ENCODE results near the gene CAPS2. TPM values are rescaled to one million over a fixed set of nuclear protein-coding genes. Genes with fewer than 3 reads are reported as not detected.
A peak's percentile ranks its signal among the peaks of the same experiment; 100 is the strongest.

The CAPS2 gene
- total and polyA plus RNA-seq, 9 donors = 1.3 to 4.0 (median 1.9) TPM

DNA sequence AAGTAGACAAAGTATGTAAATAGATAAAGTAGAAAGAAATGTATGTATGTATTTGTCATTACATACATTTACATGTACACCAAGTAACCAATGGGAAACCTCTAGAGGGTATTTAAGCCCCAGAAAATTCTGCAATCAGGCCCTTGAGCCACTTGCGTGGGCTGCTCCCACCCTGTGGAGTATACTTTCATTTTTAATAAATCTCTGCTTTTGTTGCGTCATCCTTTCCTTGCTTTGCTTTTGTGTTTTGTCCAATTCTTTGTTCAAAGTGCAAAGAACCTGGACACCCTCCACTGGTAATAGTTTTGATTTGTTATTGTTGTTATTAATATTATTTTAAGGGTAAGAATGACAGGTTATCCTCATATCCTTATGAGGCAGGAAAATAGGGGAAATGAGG lies 21.8 kb downstream of the CAPS2 start:
- WGBS (ENCODE audit: insufficient coverage) = no CpG with 5 or more reads among the region's 2 CpGs
- H3K36me3 ChIP-seq (ENCODE audit: control insufficient read depth, insufficient read depth, low read length) = no peaks in the 10 kb centered on the region
- no peak overlapping the region for H3K27ac ChIP-seq (ENCODE audit: low read length)
- H3K4me1 ChIP-seq (ENCODE audit: control insufficient read depth, insufficient read depth, low read length) = no peaks in the 10 kb centered on the region
- H3K4me3 ChIP-seq (ENCODE audit: low read length) = no peak overlapping the region
- DNase-seq = no peak
- no peaks in the 10 kb centered on the region for H3K9me3 ChIP-seq (replicated peaks; ENCODE audit: control insufficient read depth, low read depth, low read length)
- H3K27me3 ChIP-seq (ENCODE audit: control insufficient read depth, insufficient read depth, low read length) = no peaks in the 10 kb centered on the region

- no peak overlapping the region for H3K4me3 ChIP-seq (ENCODE audit: low read length)
- H3K27ac ChIP-seq (ENCODE audit: low read length) = no peak overlapping the region
- H3K9me3 ChIP-seq (replicated peaks; ENCODE audit: control insufficient read depth, low read depth, low read length) = no peaks in the 10 kb centered on the region
- no peaks in the 10 kb centered on the region for H3K36me3 ChIP-seq (ENCODE audit: control insufficient read depth, insufficient read depth, low read length)
- no peaks in the 10 kb centered on the region for H3K4me1 ChIP-seq (ENCODE audit: control insufficient read depth, insufficient read depth, low read length)
- H3K27me3 ChIP-seq (ENCODE audit: control insufficient read depth, insufficient read depth, low read length) = no peaks in the 10 kb centered on the region
- 95% methylated on average over 56 of the region's 56 CpGs for WGBS (ENCODE audit: insufficient coverage)
- DNase-seq = no peak
Measured at GRCh38 chr12:75305412-75306332, 24.5 kb downstream of the CAPS2 start.

DNA sequence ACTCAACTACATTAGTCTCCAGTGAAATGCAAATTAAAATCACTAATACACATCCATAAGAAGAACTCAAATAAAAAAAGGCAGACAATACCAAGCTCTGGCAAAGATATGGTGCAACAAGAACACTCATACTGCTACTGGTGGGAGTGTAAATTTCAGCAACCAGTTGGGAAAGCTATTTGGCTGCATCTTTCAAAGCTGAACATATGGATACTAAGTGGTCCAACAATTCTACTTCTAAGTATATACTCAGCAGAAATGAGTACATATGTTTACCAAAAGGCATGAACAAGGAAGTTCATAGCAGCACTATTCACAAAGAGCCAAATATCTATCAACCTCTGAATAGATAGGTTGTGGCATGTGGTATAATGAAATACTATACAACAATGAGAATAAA lies 27.3 kb downstream of the CAPS2 start:
- H3K27me3 ChIP-seq (ENCODE audit: control insufficient read depth, insufficient read depth, low read length) = no peaks in the 10 kb centered on the region
- no peak for DNase-seq
- no peak overlapping the region for H3K27ac ChIP-seq (ENCODE audit: low read length)
- no peaks in the 10 kb centered on the region for H3K4me1 ChIP-seq (ENCODE audit: control insufficient read depth, insufficient read depth, low read length)
- no peaks in the 10 kb centered on the region for H3K9me3 ChIP-seq (replicated peaks; ENCODE audit: control insufficient read depth, low read depth, low read length)
- H3K4me3 ChIP-seq (ENCODE audit: low read length) = no peak overlapping the region
- no peaks in the 10 kb centered on the region for H3K36me3 ChIP-seq (ENCODE audit: control insufficient read depth, insufficient read depth, low read length)

DNA sequence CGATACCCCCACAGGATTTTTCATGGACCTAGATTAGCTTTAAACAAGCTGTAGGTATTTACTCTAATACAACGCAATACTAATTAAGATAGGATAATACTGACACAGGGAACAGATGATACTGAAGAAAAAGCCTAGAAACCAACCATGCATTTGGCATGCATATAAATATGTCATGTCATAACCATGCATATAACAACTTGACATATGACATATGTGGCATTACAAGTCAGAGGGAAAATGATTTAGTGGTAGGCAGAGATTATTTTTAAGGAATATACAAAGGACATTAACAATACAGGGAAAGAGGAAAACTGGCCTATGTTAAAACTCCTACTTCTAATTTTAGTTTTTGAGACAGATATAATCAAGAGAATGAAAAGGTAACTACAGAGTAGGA lies 27.9 kb downstream of the CAPS2 start:
- Histone ChIP-seq H3K4me1 (ENCODE audit: control insufficient read depth, insufficient read depth, low read length) (no peaks in the 10 kb centered on the region), H3K27ac (ENCODE audit: low read length) (no peak overlapping the region), H3K36me3 (ENCODE audit: control insufficient read depth, insufficient read depth, low read length) (no peaks in the 10 kb centered on the region), H3K4me3 (ENCODE audit: low read length) (no peak overlapping the region), H3K9me3 (replicated peaks; ENCODE audit: control insufficient read depth, low read depth, low read length) (no peaks in the 10 kb centered on the region), H3K27me3 (ENCODE audit: control insufficient read depth, insufficient read depth, low read length) (no peaks in the 10 kb centered on the region)
- WGBS (ENCODE audit: insufficient coverage) = no CpG with 5 or more reads among the region's 2 CpGs
- no peak for DNase-seq

GRCh38 chr12:75294797-75295196 lies 35.3 kb downstream of the CAPS2 start:
- Histone ChIP-seq H3K4me1 (ENCODE audit: control insufficient read depth, insufficient read depth, low read length) (no peaks in the 10 kb centered on the region), H3K4me3 (ENCODE audit: low read length) (no peak overlapping the region), H3K27ac (ENCODE audit: low read length) (no peak overlapping the region), H3K27me3 (ENCODE audit: control insufficient read depth, insufficient read depth, low read length) (no peaks in the 10 kb centered on the region), H3K36me3 (ENCODE audit: control insufficient read depth, insufficient read depth, low read length) (no peaks in the 10 kb centered on the region), H3K9me3 (replicated peaks; ENCODE audit: control insufficient read depth, low read depth, low read length) (no peaks in the 10 kb centered on the region)
- WGBS (ENCODE audit: insufficient coverage) = no CpG with 5 or more reads among the region's 3 CpGs
- DNase-seq = no peak

DNA sequence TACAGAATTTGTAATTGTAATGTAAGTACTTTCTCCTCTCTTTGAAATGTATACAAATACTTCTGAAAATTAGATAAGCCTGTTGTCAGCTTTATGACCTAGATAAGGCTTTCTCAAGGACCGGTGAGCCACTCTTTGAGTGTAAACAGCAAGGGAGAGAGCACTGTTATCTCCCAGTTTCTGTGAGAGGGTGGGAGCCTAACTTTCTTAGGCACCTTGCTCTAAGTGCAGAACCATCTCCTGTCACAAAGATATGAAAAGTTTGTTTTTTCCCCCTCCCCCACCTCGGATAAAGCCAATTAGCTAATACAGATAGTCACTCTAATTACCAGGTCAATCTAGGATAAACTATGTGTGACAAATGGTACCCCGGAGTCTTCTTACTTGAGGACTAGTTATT lies 35.8 kb downstream of the CAPS2 start:
- Histone ChIP-seq H3K27ac (ENCODE audit: low read length) (no peak overlapping the region), H3K4me3 (ENCODE audit: low read length) (no peak overlapping the region), H3K27me3 (ENCODE audit: control insufficient read depth, insufficient read depth, low read length) (no peaks in the 10 kb centered on the region), H3K9me3 (replicated peaks; ENCODE audit: control insufficient read depth, low read depth, low read length) (no peaks in the 10 kb centered on the region), H3K36me3 (ENCODE audit: control insufficient read depth, insufficient read depth, low read length) (no peaks in the 10 kb centered on the region), H3K4me1 (ENCODE audit: control insufficient read depth, insufficient read depth, low read length) (no peaks in the 10 kb centered on the region)
- 0% methylated on average over 1 of the region's 3 CpGs for WGBS (ENCODE audit: insufficient coverage)
- DNase-seq = no peak

DNA sequence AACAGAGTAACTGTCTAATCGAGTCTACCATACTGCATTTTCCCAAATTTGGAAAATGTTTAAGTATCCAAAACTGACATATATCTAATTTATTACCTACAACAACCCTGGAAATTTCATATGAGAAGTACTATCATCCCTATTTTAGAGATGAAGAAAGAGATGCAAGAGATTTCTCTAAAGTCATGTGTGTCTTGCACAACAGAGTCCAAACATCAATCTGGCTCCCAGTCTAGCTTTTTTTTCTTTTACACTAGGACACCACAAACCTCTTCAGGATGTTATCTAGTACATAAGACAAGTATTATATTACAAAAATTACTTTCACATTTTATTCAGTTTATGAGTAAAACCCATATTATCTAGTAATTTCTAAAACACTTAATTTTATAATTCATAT lies 39.1 kb downstream of the CAPS2 start:
- no peaks in the 10 kb centered on the region for H3K4me1 ChIP-seq (ENCODE audit: control insufficient read depth, insufficient read depth, low read length)
- H3K4me3 ChIP-seq (ENCODE audit: low read length) = no peak overlapping the region
- no peaks in the 10 kb centered on the region for H3K36me3 ChIP-seq (ENCODE audit: control insufficient read depth, insufficient read depth, low read length)
- no CpG with 5 or more reads among the region's 1 CpG for WGBS (ENCODE audit: insufficient coverage)
- no peaks in the 10 kb centered on the region for H3K27me3 ChIP-seq (ENCODE audit: control insufficient read depth, insufficient read depth, low read length)
- H3K9me3 ChIP-seq (replicated peaks; ENCODE audit: control insufficient read depth, low read depth, low read length) = no peaks in the 10 kb centered on the region
- H3K27ac ChIP-seq (ENCODE audit: low read length) = no peak overlapping the region
- no peak for DNase-seq

- Histone ChIP-seq H3K27me3 (ENCODE audit: control insufficient read depth, insufficient read depth, low read length) (no peaks in the 10 kb centered on the region), H3K9me3 (replicated peaks; ENCODE audit: control insufficient read depth, low read depth, low read length) (no peaks in the 10 kb centered on the region), H3K36me3 (ENCODE audit: control insufficient read depth, insufficient read depth, low read length) (no peaks in the 10 kb centered on the region), H3K27ac (ENCODE audit: low read length) (no peak overlapping the region), H3K4me1 (ENCODE audit: control insufficient read depth, insufficient read depth, low read length) (no peaks in the 10 kb centered on the region), H3K4me3 (ENCODE audit: low read length) (no peak overlapping the region)
- WGBS (ENCODE audit: insufficient coverage) = no CpG with 5 or more reads among the region's 1 CpG
- DNase-seq = peak; percentile 1
Measured at GRCh38 chr12:75289753-75290152, 40.4 kb downstream of the CAPS2 start.

GRCh38 chr12:75288860-75289259 lies 41.3 kb downstream of the CAPS2 start:
- Histone ChIP-seq H3K4me1 (ENCODE audit: control insufficient read depth, insufficient read depth, low read length) (no peaks in the 10 kb centered on the region), H3K9me3 (replicated peaks; ENCODE audit: control insufficient read depth, low read depth, low read length) (no peaks in the 10 kb centered on the region), H3K27me3 (ENCODE audit: control insufficient read depth, insufficient read depth, low read length) (no peaks in the 10 kb centered on the region), H3K4me3 (ENCODE audit: low read length) (no peak overlapping the region), H3K27ac (ENCODE audit: low read length) (no peak overlapping the region), H3K36me3 (ENCODE audit: control insufficient read depth, insufficient read depth, low read length) (no peaks in the 10 kb centered on the region)
- no peak for DNase-seq
- 67% methylated on average over 1 of the region's 1 CpG for WGBS (ENCODE audit: insufficient coverage)

DNA sequence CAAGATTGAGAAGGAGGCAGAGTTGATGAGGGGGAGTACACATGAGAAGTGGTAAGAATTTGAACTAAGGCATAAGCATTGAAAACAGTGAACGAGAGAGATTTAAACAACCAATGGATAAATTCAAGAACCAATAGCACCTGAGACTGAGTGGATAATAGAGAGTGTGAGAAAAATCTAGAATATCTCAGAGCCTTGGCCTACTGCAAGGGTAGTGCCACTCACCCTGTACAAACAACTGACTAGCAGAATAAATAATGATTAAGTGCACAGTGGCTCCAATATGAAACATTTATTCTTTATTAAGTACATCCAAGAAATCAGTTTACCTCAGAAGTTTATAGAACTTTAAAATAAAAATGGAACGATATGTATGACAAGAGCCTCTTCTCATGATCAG lies 54.4 kb downstream of the CAPS2 start:
- 100% methylated on average over 1 of the region's 2 CpGs for WGBS (ENCODE audit: insufficient coverage)
- no peak overlapping the region for H3K27ac ChIP-seq (ENCODE audit: low read length)
- no peaks in the 10 kb centered on the region for H3K36me3 ChIP-seq (ENCODE audit: control insufficient read depth, insufficient read depth, low read length)
- no peaks in the 10 kb centered on the region for H3K4me1 ChIP-seq (ENCODE audit: control insufficient read depth, insufficient read depth, low read length)
- H3K4me3 ChIP-seq (ENCODE audit: low read length) = no peak overlapping the region
- H3K27me3 ChIP-seq (ENCODE audit: control insufficient read depth, insufficient read depth, low read length) = no peaks in the 10 kb centered on the region
- DNase-seq = no peak
- H3K9me3 ChIP-seq (replicated peaks; ENCODE audit: control insufficient read depth, low read depth, low read length) = no peaks in the 10 kb centered on the region

GRCh38 chr12:75271576-75271975 lies 58.5 kb downstream of the CAPS2 start:
- WGBS (ENCODE audit: insufficient coverage) = 85% methylated on average over 5 of the region's 5 CpGs
- no peaks in the 10 kb centered on the region for H3K4me1 ChIP-seq (ENCODE audit: control insufficient read depth, insufficient read depth, low read length)
- no peaks in the 10 kb centered on the region for H3K27me3 ChIP-seq (ENCODE audit: control insufficient read depth, insufficient read depth, low read length)
- DNase-seq = no peak
- no peaks in the 10 kb centered on the region for H3K36me3 ChIP-seq (ENCODE audit: control insufficient read depth, insufficient read depth, low read length)
- H3K9me3 ChIP-seq (replicated peaks; ENCODE audit: control insufficient read depth, low read depth, low read length) = no peaks in the 10 kb centered on the region
- no peak overlapping the region for H3K4me3 ChIP-seq (ENCODE audit: low read length)
- H3K27ac ChIP-seq (ENCODE audit: low read length) = no peak overlapping the region

Data from muscle of leg (tissue), 11 donors.